Activated CD4-positive, alpha-beta T cell treated with anti-CD3 and anti-CD28 coated beads, Interleukin-2, amount 50 U/mL, for 1 hour (primary cell): ENCODE measurements around the gene GPC6.

Source experiments
- DNase-seq: peaks from one replicate; pipeline ENCODE4 v3.0.0-alpha.2; 2020

GPC6 gene

DNA sequence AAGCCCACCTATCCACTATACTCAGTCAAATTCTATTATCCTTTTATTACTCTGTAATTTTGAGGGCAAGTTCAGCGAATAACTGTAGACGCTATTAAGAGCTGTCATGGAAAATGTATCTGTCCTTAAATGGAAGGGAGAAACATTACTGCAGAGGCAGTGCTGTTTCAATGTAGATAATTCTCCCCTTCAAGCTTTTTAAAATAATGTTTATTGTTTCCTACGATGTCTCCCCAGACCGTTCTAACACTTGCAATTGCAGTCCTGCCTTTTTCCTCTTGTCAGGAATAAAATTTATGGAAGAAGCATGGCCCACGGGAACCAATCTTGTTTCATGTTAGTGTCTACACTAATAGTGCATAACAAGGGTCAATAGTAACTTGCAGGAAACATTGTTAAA, 159.5 kb downstream of the GPC6 start:
- no peak for DNase-seq

DNA sequence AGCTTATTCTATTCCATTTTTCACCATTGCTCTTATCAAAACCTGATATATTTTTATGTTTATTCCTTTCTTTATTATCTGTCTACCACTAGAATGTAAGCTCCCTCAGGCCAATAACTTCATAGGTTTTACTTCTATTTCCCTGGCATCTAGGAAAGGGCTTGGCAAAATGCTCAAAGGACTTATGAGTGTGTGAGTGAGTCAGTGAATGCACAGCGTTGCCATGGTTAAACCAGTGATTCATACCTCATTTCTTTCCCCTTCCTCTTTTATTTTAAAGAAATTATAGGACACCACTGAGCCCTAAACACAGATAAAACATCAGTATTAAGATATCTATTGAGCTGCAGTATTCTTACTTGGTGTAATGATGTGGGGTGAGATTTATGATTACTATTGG, 162.1 kb downstream of the GPC6 start:
- DNase-seq = no peak

DNA sequence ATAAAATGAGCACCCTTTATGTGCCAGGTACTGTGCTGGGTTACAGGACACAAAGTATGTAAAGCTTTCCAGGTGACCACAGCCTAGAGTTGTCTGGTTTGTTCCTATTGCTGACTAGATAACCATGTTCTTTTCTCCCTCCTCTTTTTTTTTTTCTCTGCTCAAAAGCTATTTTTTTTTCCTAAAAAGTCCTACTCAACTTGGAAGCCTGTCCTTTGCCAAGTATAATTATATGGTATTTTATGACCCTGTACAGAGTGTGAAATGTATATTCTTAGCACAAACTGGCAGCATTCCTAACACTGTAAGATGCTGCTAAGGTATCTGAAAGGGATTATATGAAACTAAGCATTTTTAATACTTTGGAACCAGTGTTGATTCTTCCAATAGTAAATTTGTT, 171.0 kb downstream of the GPC6 start:
- no peak for DNase-seq

DNA sequence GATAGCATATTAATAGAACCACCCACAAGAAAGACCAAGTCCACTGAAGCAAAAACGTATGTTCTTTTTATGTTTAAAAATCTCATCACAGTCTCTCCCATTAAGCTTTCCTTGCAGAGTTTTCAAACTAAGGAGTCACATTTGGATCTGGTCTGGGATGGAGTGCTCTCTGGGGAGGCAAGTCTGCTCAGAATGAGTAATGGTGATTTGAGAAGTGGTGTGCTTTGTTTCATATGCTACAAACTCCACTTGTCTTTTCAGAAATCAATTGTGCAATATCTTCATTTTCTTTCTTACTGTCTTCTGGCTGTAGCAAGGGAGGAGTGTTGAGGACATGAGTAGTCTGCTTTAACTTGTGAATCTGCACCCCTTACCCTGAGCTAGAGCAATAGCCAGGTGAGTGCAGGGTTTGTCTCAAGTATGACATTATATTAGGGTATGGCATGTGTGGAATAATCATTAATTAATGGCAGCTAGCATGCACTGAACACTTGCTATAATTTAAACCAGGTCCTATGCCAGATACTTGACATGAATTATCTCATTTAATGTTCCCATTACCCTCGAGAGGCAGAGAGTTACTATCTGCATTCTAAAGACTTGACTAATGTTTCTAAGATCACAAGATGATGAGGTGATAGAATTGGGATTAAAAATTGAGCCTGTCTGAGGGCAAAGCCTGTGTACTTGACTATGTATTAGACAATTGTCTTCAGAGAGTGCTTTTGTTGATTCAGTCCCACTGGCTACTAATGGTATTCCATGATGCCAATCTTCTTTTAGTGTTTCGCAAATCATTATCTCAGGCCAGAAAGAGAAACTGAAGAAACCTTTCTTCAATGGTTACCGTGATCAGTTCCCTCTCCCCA, 171.8 kb downstream of the GPC6 start:
- no peak for DNase-seq

DNA sequence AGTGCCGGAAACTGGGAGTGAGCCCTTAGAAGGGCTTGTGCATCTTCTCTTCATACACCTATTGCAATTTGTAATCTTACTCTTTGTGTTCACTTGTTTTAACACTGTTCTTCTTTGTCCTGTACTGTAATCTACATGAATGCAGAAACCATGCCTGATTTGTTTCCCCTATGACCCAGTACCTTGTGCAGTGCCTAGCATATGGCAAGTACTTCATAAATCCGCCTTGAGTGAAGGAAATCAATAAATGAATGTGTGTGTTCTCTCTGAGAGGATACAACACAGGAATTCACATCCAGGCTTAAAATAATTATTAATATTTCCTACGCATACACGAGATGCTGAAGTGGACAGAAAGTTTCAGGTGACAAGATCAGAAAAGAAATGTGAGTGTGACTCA, 172.6 kb downstream of the GPC6 start:
- no peak for DNase-seq

DNA sequence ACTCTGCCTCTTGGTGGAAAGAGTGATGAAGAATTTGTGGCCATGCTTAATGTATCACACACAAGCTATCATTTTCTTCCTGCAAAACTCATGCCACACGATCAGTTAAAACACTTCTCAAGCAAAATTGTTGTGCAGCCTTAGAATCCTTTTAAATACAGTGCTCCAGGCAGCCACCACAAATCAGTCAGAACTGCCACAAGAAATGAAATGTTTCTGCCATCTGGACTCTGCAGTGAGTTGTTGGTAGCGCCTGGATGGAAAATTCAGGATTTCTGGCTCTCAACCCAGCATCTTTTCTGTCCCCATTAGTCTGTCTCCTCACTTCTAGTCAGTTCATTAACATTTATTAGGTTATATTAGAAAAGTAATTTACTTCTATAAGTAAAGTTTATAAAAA, 179.5 kb downstream of the GPC6 start:
- no peak for DNase-seq

DNA sequence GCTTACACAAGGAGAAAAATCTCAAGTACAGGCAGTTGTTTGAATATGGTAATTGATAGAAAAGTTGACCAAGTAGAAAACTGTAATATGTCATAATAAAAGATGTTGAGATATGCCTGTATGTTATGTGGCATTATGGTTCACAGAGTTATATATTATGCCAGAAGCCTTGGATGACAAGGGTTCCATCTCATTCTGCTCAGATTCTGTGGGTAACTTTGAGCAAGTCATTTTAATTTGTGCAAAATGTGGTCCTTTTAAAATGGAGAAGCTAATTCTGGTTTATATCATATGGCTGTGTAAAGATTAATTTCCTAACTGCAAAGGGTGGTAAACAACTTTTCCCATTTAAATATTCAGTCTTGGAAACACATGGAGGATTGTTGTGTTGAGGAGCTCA, 180.9 kb downstream of the GPC6 start:
- no peak for DNase-seq

DNA sequence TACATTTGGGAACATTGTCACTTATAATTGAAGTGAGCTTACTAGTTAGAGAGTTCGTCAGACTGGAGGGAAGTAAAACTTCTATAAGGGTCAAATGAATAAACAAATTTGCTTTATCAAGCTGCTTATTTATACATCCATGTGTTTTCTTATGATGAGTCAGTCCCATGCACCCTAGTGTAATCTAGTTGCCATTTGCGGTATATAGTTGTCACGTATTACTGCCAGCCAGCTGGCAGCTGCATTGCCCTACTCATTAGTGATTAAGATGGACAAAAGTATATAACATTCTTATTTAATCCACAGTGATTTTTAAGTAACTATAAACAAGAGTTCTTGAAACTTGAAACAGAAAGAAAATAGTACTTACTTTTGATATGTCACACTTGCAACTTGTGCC, 182.4 kb downstream of the GPC6 start:
- DNase-seq = no peak

DNA sequence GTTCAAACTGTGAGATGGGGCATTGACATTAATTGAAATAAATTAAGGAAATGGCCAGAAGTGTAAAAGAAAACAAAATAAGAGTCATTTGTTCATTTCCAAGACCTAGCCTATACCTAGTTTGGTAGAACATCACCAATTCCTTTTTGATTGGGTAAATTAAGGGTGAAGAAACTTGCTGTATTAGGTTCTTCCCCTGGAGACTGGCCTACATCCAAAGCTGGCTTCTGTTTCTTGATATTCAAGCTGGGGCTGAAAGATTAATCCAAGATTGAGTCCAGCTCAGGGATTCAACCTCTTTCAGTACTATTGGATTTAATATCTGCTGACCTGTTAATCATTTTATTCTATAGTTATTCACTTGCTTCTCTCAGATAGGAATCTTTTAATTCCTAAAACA, 183.2 kb downstream of the GPC6 start:
- no peak for DNase-seq

DNA sequence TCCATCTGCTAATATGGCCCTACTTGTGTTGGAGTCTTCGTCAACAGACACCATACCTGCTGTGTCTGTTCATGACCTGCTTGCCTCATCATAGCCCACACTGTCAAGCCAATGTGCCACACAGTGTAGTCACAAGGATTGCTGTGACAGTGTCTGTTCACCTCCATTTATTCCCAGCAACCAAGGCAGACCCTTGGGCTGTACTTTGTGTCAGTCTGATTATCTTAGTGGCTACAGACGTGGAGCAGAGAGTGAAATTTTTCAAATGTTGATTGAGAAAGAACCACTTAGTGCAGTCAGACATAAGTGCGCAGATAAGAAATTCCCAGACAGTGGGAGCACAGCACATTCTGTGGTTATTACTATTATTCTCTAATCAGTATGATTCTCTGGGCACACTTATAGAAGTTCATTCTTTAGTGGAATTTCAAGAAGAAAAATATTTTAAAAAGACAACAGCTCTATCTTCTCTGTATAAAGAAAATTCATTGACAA, 184.6 kb downstream of the GPC6 start:
- DNase-seq = no peak

DNA sequence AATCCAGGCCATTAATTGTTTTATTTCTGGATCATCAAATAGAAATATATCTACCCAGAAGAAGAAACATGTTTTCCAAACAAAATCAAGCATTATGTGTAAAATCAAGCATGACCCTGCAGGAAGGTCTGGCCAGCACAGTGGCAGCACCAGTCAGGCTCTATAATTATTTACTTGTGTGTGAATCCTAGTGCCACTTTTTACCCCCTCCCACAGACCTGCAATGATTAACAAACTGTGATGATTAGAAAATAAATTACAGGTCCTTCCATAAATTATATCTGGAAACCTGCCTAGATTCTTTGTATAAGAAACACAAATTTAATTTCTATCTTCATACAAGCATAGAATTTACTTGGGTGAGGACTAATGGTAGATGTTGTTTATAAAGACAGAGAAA, 186.1 kb downstream of the GPC6 start:
- no peak for DNase-seq

DNA sequence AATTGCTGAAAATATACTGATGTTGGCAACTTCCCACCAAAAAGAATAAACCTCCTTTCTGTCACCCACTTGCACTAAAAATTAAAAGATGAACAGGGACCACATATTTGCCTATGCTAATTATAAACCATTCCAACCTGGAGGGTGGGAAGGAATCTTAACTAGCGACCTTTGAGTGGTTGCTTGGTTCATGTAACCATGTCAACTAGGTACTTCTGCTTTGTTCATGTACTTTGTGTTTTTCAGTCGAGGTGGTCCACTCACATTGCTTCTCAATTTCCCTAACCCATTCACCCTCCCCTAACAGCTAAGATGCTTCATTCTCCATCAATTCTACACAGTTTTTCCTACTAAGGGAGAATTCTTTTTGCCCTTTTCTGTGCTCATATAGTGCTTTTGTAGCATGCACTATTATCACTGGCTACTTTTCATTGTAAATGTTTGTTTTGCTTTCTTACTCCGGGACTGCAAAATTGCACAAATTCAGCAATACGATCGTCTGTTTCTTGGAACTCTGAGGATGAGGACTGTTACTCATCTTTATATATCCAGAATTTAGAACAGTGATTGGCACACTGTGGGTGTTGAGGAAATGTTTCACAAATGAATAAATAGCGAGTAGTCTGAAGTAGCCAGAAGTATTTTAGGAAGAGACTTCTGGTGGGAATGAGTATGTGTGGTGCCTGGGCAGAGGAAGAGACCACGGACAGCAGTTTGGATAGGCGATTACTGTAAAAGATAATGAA, 187.5 kb downstream of the GPC6 start:
- no peak for DNase-seq

DNA sequence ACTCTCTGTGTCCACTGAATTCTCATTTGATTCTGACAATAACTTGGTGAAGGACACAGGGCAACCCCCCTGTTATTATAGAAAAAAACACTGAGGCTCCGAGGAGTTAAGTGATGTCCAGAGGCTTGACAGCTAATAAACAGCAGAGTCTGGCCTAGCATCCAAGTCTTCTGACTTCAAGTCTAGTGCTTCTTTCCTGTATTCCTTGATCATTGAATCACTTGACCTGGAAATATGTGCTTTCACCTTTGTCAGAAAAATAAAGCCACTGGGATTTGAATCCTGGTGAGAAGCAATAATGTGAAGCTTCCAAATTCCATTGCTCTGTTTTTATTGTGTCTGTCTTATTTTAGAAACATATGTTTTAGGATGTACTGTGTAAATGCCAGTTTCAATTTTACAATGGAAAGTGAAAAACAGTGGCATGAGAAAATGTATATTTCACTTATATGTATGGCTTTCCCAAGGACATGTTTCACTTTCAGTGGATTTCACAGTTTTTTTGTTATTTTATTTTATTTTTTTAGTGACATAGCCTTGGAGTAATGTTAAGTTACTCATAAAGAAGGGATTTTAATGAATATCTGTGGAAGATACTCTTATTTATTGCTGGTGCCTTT, 190.2 kb downstream of the GPC6 start:
- no peak for DNase-seq

DNA sequence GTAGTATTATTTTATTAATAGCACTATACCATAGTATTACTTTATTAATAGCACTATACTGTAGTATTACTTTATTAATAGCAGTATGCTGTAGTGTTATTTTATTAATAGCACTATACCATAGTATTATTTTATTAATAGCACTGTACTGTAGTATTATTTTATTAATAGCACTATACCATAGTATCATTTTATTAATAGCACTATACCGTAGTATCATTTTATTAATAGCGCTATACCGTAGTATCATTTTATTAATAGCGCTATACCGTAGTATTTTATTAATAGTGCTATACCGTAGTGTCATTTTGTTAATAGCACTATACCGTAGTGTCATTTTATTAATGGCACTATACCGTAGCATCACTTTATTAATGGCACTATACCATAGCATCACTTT, 191.8 kb downstream of the GPC6 start:
- no peak for DNase-seq

DNA sequence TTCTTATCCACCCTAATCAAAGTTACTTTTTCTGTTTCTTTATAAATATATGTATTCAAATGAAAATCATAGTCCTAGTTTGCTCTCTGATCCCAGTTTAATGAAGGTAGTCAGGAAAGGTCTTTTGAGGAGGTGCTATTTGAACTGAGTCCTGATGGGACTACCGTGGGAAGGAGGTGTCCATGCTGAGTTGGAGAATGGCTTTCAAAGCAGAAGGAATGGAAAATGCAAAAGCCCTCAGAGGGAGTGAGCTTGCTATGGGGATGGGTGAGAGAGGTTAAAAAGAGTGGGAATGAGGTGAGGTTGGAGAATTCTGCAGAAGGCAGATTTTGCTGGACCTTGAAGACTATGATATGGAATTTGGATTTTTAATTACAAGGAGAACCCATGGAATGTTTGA, 193.6 kb downstream of the GPC6 start:
- DNase-seq = no peak

DNA sequence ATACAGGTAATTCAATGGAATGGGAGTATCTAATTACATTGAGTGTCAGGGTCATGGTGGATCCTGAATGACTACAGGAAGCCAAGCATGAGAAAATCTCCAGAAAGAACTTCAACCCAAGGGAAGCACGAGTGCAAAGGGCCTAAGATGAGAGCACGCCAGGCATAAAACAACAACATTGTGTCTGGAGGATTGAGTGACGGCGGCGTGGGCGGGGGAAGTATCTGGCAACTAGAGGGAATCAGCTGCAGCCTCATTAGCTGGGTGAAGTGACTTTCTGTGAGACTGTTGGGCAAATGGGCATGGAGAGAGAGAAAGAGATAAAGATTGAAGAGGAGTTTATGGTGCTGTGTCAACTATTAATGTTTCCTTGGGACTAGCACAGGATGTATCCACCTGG, 194.3 kb downstream of the GPC6 start:
- no peak for DNase-seq

DNA sequence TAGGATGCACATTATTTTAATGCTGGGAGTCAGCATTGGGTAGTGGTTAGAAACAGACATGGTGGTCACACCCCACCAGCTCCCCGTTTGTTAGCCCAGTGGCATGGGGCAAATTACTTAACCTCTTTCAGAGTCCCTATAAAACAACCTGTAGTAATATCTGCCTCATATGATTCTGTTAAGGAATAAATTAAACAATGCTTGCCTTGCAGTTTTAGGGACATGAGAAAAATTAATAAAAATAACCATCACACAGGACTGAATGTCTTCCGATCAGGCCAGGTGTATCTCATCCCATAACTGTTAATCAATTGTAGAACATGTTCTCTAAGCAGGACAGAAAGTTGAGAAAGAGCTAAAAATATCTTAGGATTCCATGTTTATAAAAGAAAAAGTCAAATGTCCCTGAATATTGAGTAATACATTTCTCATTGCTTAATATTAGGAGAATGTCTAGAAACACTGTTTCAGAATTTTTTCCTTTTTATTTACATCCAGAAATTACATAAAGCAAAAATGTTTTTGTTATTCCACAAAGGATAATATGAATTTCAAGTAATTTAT, 196.5 kb downstream of the GPC6 start:
- no peak for DNase-seq

DNA sequence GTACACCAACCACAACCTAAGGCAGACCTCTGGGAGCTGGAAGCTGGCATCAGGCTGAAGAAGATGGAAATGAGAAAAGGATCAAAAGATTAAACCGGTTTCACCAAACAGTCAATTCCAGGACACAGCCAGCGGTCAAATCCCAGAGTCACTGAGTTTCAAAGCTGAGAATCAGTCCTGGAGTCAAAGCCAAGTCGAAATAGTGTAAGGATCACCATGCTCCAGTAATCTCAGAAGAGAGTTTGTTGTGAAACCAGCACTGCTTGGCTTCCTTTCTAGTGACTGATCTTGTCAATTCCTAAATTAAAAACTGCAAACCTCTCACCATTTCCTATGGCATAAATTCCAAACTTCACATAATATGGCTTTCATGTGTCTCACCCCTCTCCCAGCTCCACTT, 198.8 kb downstream of the GPC6 start:
- no peak for DNase-seq

DNA sequence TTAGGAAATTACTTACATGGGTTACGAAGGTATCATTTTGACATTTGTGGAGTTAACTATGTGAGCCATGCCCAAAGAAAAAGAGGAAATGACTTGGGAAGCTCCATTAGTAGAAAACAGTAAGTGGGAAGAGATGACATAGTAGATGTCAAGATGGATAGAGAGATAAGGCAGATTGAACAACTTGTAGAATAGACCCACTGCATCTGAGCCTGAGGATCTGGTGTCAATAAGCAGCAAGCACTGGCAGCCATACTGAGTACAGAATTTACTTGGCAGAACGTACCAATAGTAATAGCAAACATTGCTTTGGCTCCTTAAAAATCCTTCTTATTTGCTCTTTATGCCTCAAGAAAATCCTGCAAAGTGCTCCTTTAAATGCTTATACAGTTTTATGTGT, 203.8 kb downstream of the GPC6 start:
- DNase-seq = no peak

DNA sequence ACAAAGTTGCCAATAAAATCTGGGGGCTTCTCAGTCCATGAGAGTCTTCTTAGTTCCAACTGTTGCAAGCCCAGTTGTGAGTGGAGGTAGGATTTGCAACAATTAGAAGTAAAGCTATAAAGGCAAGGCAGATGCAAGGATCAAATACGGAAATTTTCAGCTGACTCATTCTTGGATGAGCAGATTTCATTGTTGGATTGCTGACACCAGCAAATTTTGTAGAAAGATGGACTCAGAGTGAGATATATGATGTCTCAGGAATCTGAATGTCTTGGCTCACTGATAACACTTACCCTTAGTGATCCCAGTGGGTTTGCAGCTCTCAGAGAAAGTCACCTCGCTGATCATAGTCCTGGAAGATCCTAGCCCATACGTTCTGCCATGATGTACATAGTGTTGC, 209.0 kb downstream of the GPC6 start:
- no peak for DNase-seq

DNA sequence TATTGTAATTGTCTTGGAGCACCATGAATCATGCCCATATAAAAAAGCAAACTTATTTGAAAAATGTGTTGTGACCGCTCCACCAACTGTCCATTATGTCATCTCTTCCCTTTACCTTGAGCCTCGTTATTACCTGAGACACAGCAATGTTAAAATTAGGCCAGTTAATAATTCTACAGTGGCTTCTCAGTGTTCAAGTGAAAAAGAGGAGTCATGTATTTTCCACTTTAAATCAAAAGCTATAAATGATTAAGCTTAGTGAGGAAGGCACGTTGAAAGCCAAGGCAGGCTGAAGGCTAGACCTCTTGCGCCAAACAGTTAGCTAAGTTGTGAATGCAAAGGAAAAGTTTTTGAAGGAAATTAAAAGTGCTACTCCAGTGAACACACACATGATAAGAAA, 210.5 kb downstream of the GPC6 start:
- DNase-seq = no peak

DNA sequence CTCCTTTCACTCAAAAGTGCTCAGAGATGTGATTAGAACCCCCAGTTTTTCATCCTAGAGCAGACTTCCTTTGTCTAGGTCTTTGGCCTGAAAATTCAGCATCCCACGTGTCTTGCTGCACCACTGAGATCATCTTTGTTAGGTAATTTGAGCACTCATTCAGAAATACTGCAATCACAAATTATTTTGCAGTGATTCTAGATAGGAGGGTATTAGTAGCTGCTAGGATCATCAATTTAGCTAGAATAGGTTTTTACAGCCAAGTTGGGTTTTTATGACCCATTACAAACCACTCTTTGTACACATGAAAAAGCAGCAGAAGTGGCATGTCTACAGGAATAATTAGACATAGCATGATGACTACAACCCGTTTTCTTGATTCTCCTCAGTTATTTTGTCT, 219.6 kb downstream of the GPC6 start:
- no peak for DNase-seq

DNA sequence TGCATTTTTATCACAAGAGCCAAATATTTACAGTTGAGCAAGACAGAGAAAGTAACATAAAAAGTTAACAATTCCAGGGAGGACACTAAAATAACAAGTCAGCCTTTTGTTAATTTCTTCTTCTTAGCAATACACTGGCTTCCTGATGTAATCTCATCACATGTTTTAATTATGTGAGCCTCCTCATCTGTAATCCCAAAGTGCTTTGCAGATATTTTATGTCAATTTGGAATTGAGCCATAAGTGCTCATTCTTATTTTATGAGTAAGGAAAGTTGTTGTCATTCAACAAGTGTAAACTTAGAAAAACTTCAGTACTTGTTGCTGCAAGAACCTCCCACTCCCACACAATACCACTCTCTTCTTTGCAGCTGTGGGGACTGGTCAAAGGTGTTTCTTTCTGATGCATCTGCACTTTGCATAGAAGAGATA, 223.6 kb downstream of the GPC6 start:
- DNase-seq = no peak

DNA sequence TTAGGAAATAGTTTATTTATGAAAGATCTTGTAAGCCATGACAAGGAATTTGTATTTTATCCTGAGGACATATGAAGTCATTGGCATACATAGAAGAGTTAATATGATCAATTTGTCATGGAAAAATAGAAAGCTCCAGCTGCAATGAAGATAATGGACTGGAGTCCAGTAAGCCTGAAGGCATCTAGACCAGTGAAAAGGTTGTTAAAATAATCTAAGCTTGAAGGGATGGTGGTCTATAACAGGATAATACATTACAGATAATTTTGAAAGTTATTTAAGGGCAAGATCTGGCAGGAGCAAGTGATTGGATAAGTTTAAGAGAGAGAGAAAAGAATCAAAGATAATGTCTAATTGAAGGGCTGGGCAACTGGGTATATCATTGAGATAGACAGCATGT, 224.2 kb downstream of the GPC6 start:
- DNase-seq = no peak
